ENCODE results near the gene TEN1. TPM values are rescaled to one million over a fixed set of nuclear protein-coding genes. Genes with fewer than 3 reads are reported as not detected.
"Not testable (repeated sequence)": the region's sequence is repeated elsewhere in the genome, so short reads cannot be mapped to it uniquely, and the experiment has no call there.

Gene TEN1
- total and polyA plus RNA-seq, 2 donors (not counting 1 experiment from before 2014, with no cell fraction given): 9.4 to 10.3 TPM

GRCh38 chr17:75959051-75959838 lies 19.8 kb upstream of the TEN1 start:
- Histone ChIP-seq H4K20me1 (ENCODE audit: control insufficient read depth, extremely low read depth, insufficient read depth, low read length) (no peaks in the 10 kb centered on the region), H3K9me3 (ENCODE audit: control insufficient read depth, insufficient read depth, low read depth, low read length) (no peaks in the 10 kb centered on the region), H3K4me3 (replicated peaks in 1 of 4; ENCODE audit: control extremely low read depth in 1 of 4, insufficient read depth in 1 of 4, low read depth in 3 of 4, low read length in 4 of 4) (no peak overlapping the region), H3K27me3 (ENCODE audit: control insufficient read depth, insufficient read depth, low read length) (no peaks in the 10 kb centered on the region), H3K4me1 (ENCODE audit: control insufficient read depth, extremely low read depth, insufficient read depth, low read length) (no peaks in the 10 kb centered on the region), H3K9ac (ENCODE audit: insufficient read depth, low read length) (no peak overlapping the region), H3K4me2 (ENCODE audit: extremely low read depth, insufficient read depth, low read length) (no peak overlapping the region), H3K27ac (ENCODE audit: insufficient read depth, low read length) (no peak overlapping the region), H3K79me2 (ENCODE audit: control insufficient read depth, insufficient read depth, low read length) (no peaks in the 10 kb centered on the region), H3K36me3 (ENCODE audit: control insufficient read depth, insufficient read depth, low read length) (no peaks in the 10 kb centered on the region), H2AFZ (ENCODE audit: low read length) (no peak overlapping the region)
- DNase-seq (ENCODE audit: low read depth in 2 of 2): no peak
- TF ChIP-seq CTCF (conservative IDR thresholded peaks at IDR 0.05 in 1 of 2, IDR thresholded peaks at IDR 0.05 in 1 of 2; ENCODE audit: low read depth in 1 of 2, low read length in 2 of 2): no peak
- no peak for TF ChIP-seq EZH2 (IDR thresholded peaks at IDR 0.05; ENCODE audit: low read length, missing control alignments)

DNA sequence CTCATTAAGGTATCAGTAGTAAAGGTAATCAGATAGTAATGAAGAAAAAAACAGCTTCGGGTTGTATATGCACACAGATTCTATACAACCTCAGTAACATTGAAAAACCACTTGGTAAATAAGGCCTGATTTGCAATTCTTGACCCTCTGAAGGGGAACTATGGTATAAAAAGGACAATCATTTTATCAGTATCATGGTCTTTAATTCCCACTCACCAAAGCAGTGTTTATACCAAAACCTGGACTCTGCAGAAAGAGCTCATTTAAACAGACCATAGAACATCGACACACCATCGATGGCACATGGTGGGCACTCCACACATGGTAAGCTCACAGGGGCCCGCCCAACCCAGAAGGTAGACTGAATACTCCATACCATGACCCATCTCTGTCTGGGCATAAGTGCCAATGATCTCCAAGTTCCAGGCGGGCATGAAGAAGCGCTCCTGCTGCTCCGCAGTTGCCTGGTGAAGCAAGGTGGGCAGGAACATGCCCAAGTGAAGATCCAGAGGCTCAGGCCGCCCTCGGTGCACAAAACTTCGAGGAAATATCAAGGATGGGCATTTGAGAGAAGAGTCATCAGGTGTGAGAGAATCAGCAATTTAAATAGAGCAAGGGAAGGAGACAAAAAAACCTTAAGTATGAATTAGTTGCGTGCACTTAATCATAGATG lies 19.1 kb upstream of the TEN1 start:
- Histone ChIP-seq H2AFZ (ENCODE audit: low read length) (no peak overlapping the region), H3K4me2 (ENCODE audit: extremely low read depth, insufficient read depth, low read length) (no peak overlapping the region), H3K27me3 (ENCODE audit: control insufficient read depth, insufficient read depth, low read length) (no peaks in the 10 kb centered on the region), H3K9ac (ENCODE audit: insufficient read depth, low read length) (no peak overlapping the region), H3K9me3 (ENCODE audit: control insufficient read depth, insufficient read depth, low read depth, low read length) (no peaks in the 10 kb centered on the region), H4K20me1 (ENCODE audit: control insufficient read depth, extremely low read depth, insufficient read depth, low read length) (no peaks in the 10 kb centered on the region), H3K4me3 (replicated peaks in 1 of 4; ENCODE audit: control extremely low read depth in 1 of 4, insufficient read depth in 1 of 4, low read depth in 3 of 4, low read length in 4 of 4) (no peak overlapping the region), H3K36me3 (ENCODE audit: control insufficient read depth, insufficient read depth, low read length) (no peaks in the 10 kb centered on the region), H3K79me2 (ENCODE audit: control insufficient read depth, insufficient read depth, low read length) (no peaks in the 10 kb centered on the region), H3K4me1 (ENCODE audit: control insufficient read depth, extremely low read depth, insufficient read depth, low read length) (no peaks in the 10 kb centered on the region), H3K27ac (ENCODE audit: insufficient read depth, low read length) (no peak overlapping the region)
- TF ChIP-seq CTCF (conservative IDR thresholded peaks at IDR 0.05 in 1 of 2, IDR thresholded peaks at IDR 0.05 in 1 of 2; ENCODE audit: low read depth in 1 of 2, low read length in 2 of 2) (no peak), EZH2 (IDR thresholded peaks at IDR 0.05; ENCODE audit: low read length, missing control alignments) (no peak)
- DNase-seq (ENCODE audit: low read depth in 2 of 2): no peak

- H3K36me3 ChIP-seq (ENCODE audit: control insufficient read depth, insufficient read depth, low read length): no peaks in the 10 kb centered on the region
- H2AFZ ChIP-seq (ENCODE audit: low read length): no peak overlapping the region
- TF ChIP-seq EZH2 (IDR thresholded peaks at IDR 0.05; ENCODE audit: low read length, missing control alignments): no peak
- no peak for TF ChIP-seq CTCF (conservative IDR thresholded peaks at IDR 0.05 in 1 of 2, IDR thresholded peaks at IDR 0.05 in 1 of 2; ENCODE audit: low read depth in 1 of 2, low read length in 2 of 2)
- H3K9me3 ChIP-seq (ENCODE audit: control insufficient read depth, insufficient read depth, low read depth, low read length): no peaks in the 10 kb centered on the region
- H3K4me1 ChIP-seq (ENCODE audit: control insufficient read depth, extremely low read depth, insufficient read depth, low read length): no peaks in the 10 kb centered on the region
- no peak for DNase-seq (ENCODE audit: low read depth in 2 of 2)
- H3K79me2 ChIP-seq (ENCODE audit: control insufficient read depth, insufficient read depth, low read length): no peaks in the 10 kb centered on the region
- H3K27ac ChIP-seq (ENCODE audit: insufficient read depth, low read length): no peak overlapping the region
- no peak overlapping the region for H3K9ac ChIP-seq (ENCODE audit: insufficient read depth, low read length)
- H3K4me3 ChIP-seq (replicated peaks in 1 of 4; ENCODE audit: control extremely low read depth in 1 of 4, insufficient read depth in 1 of 4, low read depth in 3 of 4, low read length in 4 of 4): no peak overlapping the region
- H3K27me3 ChIP-seq (ENCODE audit: control insufficient read depth, insufficient read depth, low read length): no peaks in the 10 kb centered on the region
- no peak overlapping the region for H3K4me2 ChIP-seq (ENCODE audit: extremely low read depth, insufficient read depth, low read length)
- no peaks in the 10 kb centered on the region for H4K20me1 ChIP-seq (ENCODE audit: control insufficient read depth, extremely low read depth, insufficient read depth, low read length)
These were observed 13.6 kb upstream of the TEN1 start for GRCh38 chr17:75965468-75965867.

DNA sequence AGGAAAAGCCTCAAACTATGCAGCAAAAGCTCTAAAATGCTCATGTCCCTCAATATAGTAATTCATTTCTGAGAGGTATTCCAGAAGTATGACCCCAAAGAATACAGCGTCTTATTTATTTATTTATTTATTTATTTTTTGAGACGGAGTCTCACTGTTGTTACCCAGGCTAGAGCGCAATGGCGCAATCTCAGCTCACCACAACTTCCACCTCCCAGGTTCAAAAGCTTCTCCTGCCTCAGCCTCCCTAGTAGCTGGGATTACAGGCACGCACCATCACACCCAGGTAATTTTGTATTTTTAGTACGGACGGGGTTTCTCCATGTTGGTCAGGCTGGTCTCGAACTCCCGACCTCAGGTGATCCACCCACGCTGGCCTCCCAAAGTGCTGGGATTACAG lies 10.0 kb upstream of the TEN1 start:
- not testable (repeated sequence) for H3K4me3 ChIP-seq (replicated peaks in 1 of 4; ENCODE audit: control extremely low read depth in 1 of 4, insufficient read depth in 1 of 4, low read depth in 3 of 4, low read length in 4 of 4); H3K4me2 ChIP-seq (ENCODE audit: extremely low read depth, insufficient read depth, low read length); H3K4me1 ChIP-seq (ENCODE audit: control insufficient read depth, extremely low read depth, insufficient read depth, low read length); H3K79me2 ChIP-seq (ENCODE audit: control insufficient read depth, insufficient read depth, low read length); H2AFZ ChIP-seq (ENCODE audit: low read length); H3K36me3 ChIP-seq (ENCODE audit: control insufficient read depth, insufficient read depth, low read length); H3K27ac ChIP-seq (ENCODE audit: insufficient read depth, low read length); H4K20me1 ChIP-seq (ENCODE audit: control insufficient read depth, extremely low read depth, insufficient read depth, low read length); DNase-seq (ENCODE audit: low read depth in 2 of 2); H3K9ac ChIP-seq (ENCODE audit: insufficient read depth, low read length); H3K27me3 ChIP-seq (ENCODE audit: control insufficient read depth, insufficient read depth, low read length); H3K9me3 ChIP-seq (ENCODE audit: control insufficient read depth, insufficient read depth, low read depth, low read length)
